Astrocyte of the cerebellum (primary cell): ENCODE results near the gene RUBCN.
A peak's percentile ranks its signal among the peaks of the same experiment; 100 is the strongest.
"Not testable (repeated sequence)": the region's sequence is repeated elsewhere in the genome, so short reads cannot be mapped to it uniquely, and the experiment has no call there.

Experiments
- DNase-seq: peaks from one replicate; pipeline ENCODE4 v3.0.0-alpha.2; 2011; ENCODE audit warnings: low read depth
- H3K4me3 ChIP-seq: 2 replicates; pipeline ENCODE4 v1.5.1; 2011; ENCODE audit warnings: mild to moderate bottlenecking, low read depth, low read length, moderate library complexity
- CTCF ChIP-seq: IDR thresholded peaks from 2 replicates; pipeline ENCODE4 v1.5.1; 2012; ENCODE audit warnings: low read length, low read depth, moderate library complexity, mild to moderate bottlenecking; ENCODE audit errors: missing control alignments
- in situ Hi-C: cut with HindIII; loops from 2 replicates; pipeline ENCODE4 v1.10.0; 2017; ENCODE audit warnings: low sequenced_read_pairs

The RUBCN gene

GRCh38 chr3:197646294-197646693 is 90.4 kb downstream of the RUBCN start:
- DNase-seq, H3K4me3 ChIP-seq, in situ Hi-C loops: not testable (repeated sequence)

GRCh38 chr3:197637556-197637955 is 99.1 kb downstream of the RUBCN start:
- in situ Hi-C loops, DNase-seq, H3K4me3 ChIP-seq: not testable (repeated sequence)

- DNase-seq, H3K4me3 ChIP-seq, in situ Hi-C loops: not testable (repeated sequence)
- TF ChIP-seq CTCF, result peak; percentile 38
Measured at GRCh38 chr3:197631989-197632388, 104.7 kb downstream of the RUBCN start.

GRCh38 chr3:197630766-197631165 is 105.9 kb downstream of the RUBCN start:
- in situ Hi-C loops, DNase-seq: not testable (repeated sequence)

GRCh38 chr3:197629286-197629685 is 107.4 kb downstream of the RUBCN start:
- in situ Hi-C loops, H3K4me3 ChIP-seq, DNase-seq: not testable (repeated sequence)

More at GRCh38 chr3:197630766-197631165, 105.9 kb downstream of the RUBCN start:
- H3K4me3 ChIP-seq, result not testable (repeated sequence)

GRCh38 chr3:197627772-197628523 is 108.8 kb downstream of the RUBCN start:
- peak overlapping the region; percentile 61 for H3K4me3 ChIP-seq
- peak; percentile 9 for DNase-seq
- in situ Hi-C loops, result not testable (repeated sequence)

- peak overlapping the region; percentile 61 for H3K4me3 ChIP-seq
- in situ Hi-C loops, DNase-seq: not testable (repeated sequence)
Measured at GRCh38 chr3:197627158-197627771, 109.4 kb downstream of the RUBCN start.

GRCh38 chr3:197626404-197627157 is 110.1 kb downstream of the RUBCN start:
- peak overlapping the region; percentile 61 for H3K4me3 ChIP-seq
- DNase-seq, in situ Hi-C loops: not testable (repeated sequence)

GRCh38 chr3:197621478-197621877 is 115.2 kb downstream of the RUBCN start:
- in situ Hi-C loops, H3K4me3 ChIP-seq, DNase-seq: not testable (repeated sequence)
